ENCODE data around the gene LSP1.

LSP1 gene

GRCh38 chr11:1846453-1846932 lies 6.4 kb upstream of the LSP1 start:
- DNase-seq (ENCODE audit: low read depth) = no peak
- H3K4me3 ChIP-seq (ENCODE audit: low read depth, low read length) = no peak overlapping the region
- no peak for TF ChIP-seq CTCF (IDR thresholded peaks at IDR 0.05; ENCODE audit: insufficient read depth, low read depth, low read length, missing control alignments)

GRCh38 chr11:1847006-1847735 lies 5.7 kb upstream of the LSP1 start:
- no peak for TF ChIP-seq CTCF (IDR thresholded peaks at IDR 0.05; ENCODE audit: insufficient read depth, low read depth, low read length, missing control alignments)
- no peak overlapping the region for H3K4me3 ChIP-seq (ENCODE audit: low read depth, low read length)
- no peak for DNase-seq (ENCODE audit: low read depth)

GRCh38 chr11:1847926-1848639 lies 4.8 kb upstream of the LSP1 start:
- H3K4me3 ChIP-seq (ENCODE audit: low read depth, low read length) = no peak overlapping the region
- TF ChIP-seq CTCF (IDR thresholded peaks at IDR 0.05; ENCODE audit: insufficient read depth, low read depth, low read length, missing control alignments) = no peak
- no peak for DNase-seq (ENCODE audit: low read depth)

GRCh38 chr11:1848640-1849430 lies 4.0 kb upstream of the LSP1 start:
- no peak overlapping the region for H3K4me3 ChIP-seq (ENCODE audit: low read depth, low read length)
- DNase-seq (ENCODE audit: low read depth) = no peak
- TF ChIP-seq CTCF (IDR thresholded peaks at IDR 0.05; ENCODE audit: insufficient read depth, low read depth, low read length, missing control alignments) = no peak

GRCh38 chr11:1851468-1852180 lies 1.3 kb upstream of the LSP1 start:
- H3K4me3 ChIP-seq (ENCODE audit: low read depth, low read length) = peak overlapping the region; percentile 80
- TF ChIP-seq CTCF (IDR thresholded peaks at IDR 0.05; ENCODE audit: insufficient read depth, low read depth, low read length, missing control alignments) = no peak

GRCh38 chr11:1852271-1852876 lies 510 bp upstream of the LSP1 start:
- TF ChIP-seq CTCF (IDR thresholded peaks at IDR 0.05; ENCODE audit: insufficient read depth, low read depth, low read length, missing control alignments) = no peak
- no peak for DNase-seq (ENCODE audit: low read depth)
- H3K4me3 ChIP-seq (ENCODE audit: low read depth, low read length) = peak overlapping the region; percentile 80

More at GRCh38 chr11:1851468-1852180, 1.3 kb upstream of the LSP1 start:
- DNase-seq (ENCODE audit: low read depth) = peak; percentile 25
